IMR-90 (cell line): ENCODE data around the gene ANKMY2. TPM values are rescaled to one million over a fixed set of nuclear protein-coding genes. Genes with fewer than 3 reads are reported as not detected.

ENCODE experiments used
- ATAC-seq: fragments of 200-7000 bp; cut with Tn5 transposase; 2 replicates; pipeline ENCODE4 v1.9.1; 2020; ENCODE audit warnings: low read depth, mild to moderate bottlenecking, moderate library complexity
- BruUV-seq: library from RNA; stranded (reverse); fragments of 400-500 nt; replicated peaks from 2 replicates; lab custom pipeline; 2021; lab: Mats Ljungman, UMichigan
- CTCF ChIA-PET: fragments of 300-600 bp; formaldehyde crosslinking; extraction: SDS; loops from one replicate; lab custom pipeline; 2021; ENCODE audit warnings: antibody characterized with exemption; lab: Yijun Ruan, JAX
- POLR2A ChIA-PET: fragments of 300-600 bp; sonication (Branson Sonifier 250); formaldehyde crosslinking; loops from one replicate; lab custom pipeline; 2022; ENCODE audit warnings: antibody characterized with exemption; ENCODE audit not compliant: unreplicated experiment; lab: Charles Lee
- DNase-seq: peaks from one replicate; pipeline ENCODE4 v3.0.0; 2013
- H2AFZ ChIP-seq: replicated peaks from 2 replicates; pipeline ENCODE3; 2013; ENCODE audit warnings: low read length, mild to moderate bottlenecking; ENCODE audit not compliant: poor library complexity
- H2AK5ac ChIP-seq: 2 replicates; pipeline ENCODE4 v1.6.1; 2013; ENCODE audit warnings: low read depth, low read length, inconsistent platforms
- H2AK9ac ChIP-seq: replicated peaks from 2 replicates; pipeline ENCODE3; 2013; ENCODE audit warnings: mild to moderate bottlenecking, low read depth, low read length, moderate library complexity; ENCODE audit not compliant: poor library complexity
- H2BK120ac ChIP-seq: 2 replicates; pipeline ENCODE4 v1.6.1; 2013; ENCODE audit warnings: low read depth, low read length, inconsistent platforms
- H2BK15ac ChIP-seq: 3 replicates; pipeline ENCODE4 v1.6.1; 2013; ENCODE audit warnings: low read depth, low read length, inconsistent platforms
- H2BK20ac ChIP-seq: 2 replicates; pipeline ENCODE4 v1.6.1; 2013; ENCODE audit warnings: low read depth, mild to moderate bottlenecking, inconsistent platforms, low read length, moderate library complexity
- H2BK5ac ChIP-seq: 2 replicates; pipeline ENCODE4 v1.6.1; 2013; ENCODE audit warnings: mild to moderate bottlenecking, low read depth, low read length, inconsistent platforms; ENCODE audit not compliant: poor library complexity, severe bottlenecking
- H3K14ac ChIP-seq: replicated peaks from 2 replicates; pipeline ENCODE4 v1.6.1; 2013; ENCODE audit warnings: low read depth, low read length, inconsistent platforms
- H3K18ac ChIP-seq: 2 replicates; pipeline ENCODE4 v1.6.1; 2013; ENCODE audit warnings: low read depth, low read length, control low read depth
- H3K23ac ChIP-seq: 2 replicates; pipeline ENCODE4 v1.6.1; 2013; ENCODE audit warnings: low read depth, low read length, inconsistent platforms
- H3K27ac ChIP-seq: 2 replicates; pipeline ENCODE4 v1.5.1; 2013; ENCODE audit warnings: mild to moderate bottlenecking, control low read depth, low read length; ENCODE audit not compliant: insufficient read depth
- H3K27me3 ChIP-seq: 2 replicates; pipeline ENCODE4 v1.6.1; 2013; ENCODE audit warnings: low read length; ENCODE audit not compliant: control insufficient read depth, insufficient read depth
- H3K36me3 ChIP-seq: 2 replicates; pipeline ENCODE4 v1.6.1; 2013; ENCODE audit warnings: low read length, mixed read lengths; ENCODE audit not compliant: control insufficient read depth, insufficient read depth
- H3K4ac ChIP-seq: 2 replicates; pipeline ENCODE4 v1.6.1; 2013; ENCODE audit warnings: low read depth, low read length, inconsistent platforms
- H3K4me1 ChIP-seq: 2 replicates; pipeline ENCODE4 v1.6.1; 2013; ENCODE audit warnings: low read length, mixed read lengths; ENCODE audit not compliant: control insufficient read depth, insufficient read depth
- H3K4me2 ChIP-seq: 2 replicates; pipeline ENCODE4 v1.6.1; 2013; ENCODE audit warnings: low read depth, mild to moderate bottlenecking, control low read depth, low read length, moderate library complexity
- H3K4me3 ChIP-seq: 2 replicates; pipeline ENCODE4 v1.5.1; 2013; ENCODE audit warnings: low read depth, mild to moderate bottlenecking, control low read depth, low read length, moderate library complexity; ENCODE audit not compliant: insufficient read depth
- H3K56ac ChIP-seq: 2 replicates; pipeline ENCODE4 v1.6.1; 2013; ENCODE audit warnings: low read length, inconsistent platforms; ENCODE audit not compliant: insufficient read depth; ENCODE audit errors: extremely low read depth
- H3K79me1 ChIP-seq, 2 experiments: 2 replicates each; pipeline ENCODE4 v1.6.1; 2013; ENCODE audit warnings: low read length in 2 of 2, inconsistent platforms in 1 of 2, low read depth in 1 of 2
- H3K9ac ChIP-seq: 2 replicates; pipeline ENCODE4 v1.6.1; 2013; ENCODE audit warnings: low read depth, low read length, control low read depth
- H3K9me1 ChIP-seq: 2 replicates; pipeline ENCODE4 v1.6.1; 2013; ENCODE audit warnings: low read length, inconsistent platforms; ENCODE audit not compliant: insufficient read depth
- H3K9me3 ChIP-seq: 2 replicates; pipeline ENCODE4 v1.6.1; 2013; ENCODE audit warnings: low read length; ENCODE audit not compliant: control insufficient read depth, insufficient read depth
- H4K20me1 ChIP-seq: 2 replicates; pipeline ENCODE4 v1.6.1; 2013; ENCODE audit warnings: low read length, inconsistent platforms; ENCODE audit not compliant: insufficient read depth
- H4K5ac ChIP-seq: 2 replicates; pipeline ENCODE4 v1.6.1; 2013; ENCODE audit warnings: mild to moderate bottlenecking, low read depth, low read length, control low read depth
- H4K8ac ChIP-seq, 2 experiments: 2 replicates each; pipeline ENCODE4 v1.6.1; 2013; ENCODE audit warnings: low read depth in 2 of 2, low read length in 2 of 2, control low read depth in 1 of 2, inconsistent platforms in 1 of 2
- H4K91ac ChIP-seq: 2 replicates; pipeline ENCODE4 v1.6.1; 2013; ENCODE audit warnings: low read depth, low read length, inconsistent platforms; ENCODE audit not compliant: insufficient read depth
- BHLHE40 ChIP-seq: fragments of 150-350 bp; IDR thresholded peaks from 2 replicates; pipeline ENCODE4 v1.6.1; 2016; ENCODE audit warnings: mild to moderate bottlenecking, low read depth, low read length
- CEBPB ChIP-seq: IDR thresholded peaks from 2 replicates; pipeline ENCODE4 v1.6.1; 2012; ENCODE audit warnings: low read depth, low read length, improper control_type of control experiment
- FOS ChIP-seq: fragments of 150-350 bp; IDR thresholded peaks from 2 replicates; pipeline ENCODE4 v1.6.1; 2016; ENCODE audit warnings: low read depth, low read length
- MAZ ChIP-seq: IDR thresholded peaks from 2 replicates; pipeline ENCODE4 v1.6.1; 2012; ENCODE audit warnings: low read depth, mild to moderate bottlenecking, low read length, improper control_type of control experiment, moderate library complexity, borderline replicate concordance
- MXI1 ChIP-seq: IDR thresholded peaks from 2 replicates; pipeline ENCODE4 v1.6.1; 2012; ENCODE audit warnings: low read depth, mild to moderate bottlenecking, low read length, moderate library complexity, borderline replicate concordance
- NFE2L2 ChIP-seq: fragments of 150-350 bp; IDR thresholded peaks from 2 replicates; pipeline ENCODE4 v1.6.1; 2016; ENCODE audit warnings: low read depth, mild to moderate bottlenecking, low read length
- RCOR1 ChIP-seq: IDR thresholded peaks from 2 replicates; pipeline ENCODE4 v1.6.1; 2012; ENCODE audit warnings: mild to moderate bottlenecking, low read length, improper control_type of control experiment; ENCODE audit not compliant: insufficient replicate concordance
- RFX5 ChIP-seq: IDR thresholded peaks from 2 replicates; pipeline ENCODE4 v1.8.0; 2012; ENCODE audit warnings: low read depth, mild to moderate bottlenecking, low read length, moderate library complexity
- SMC3 ChIP-seq: fragments of 150-350 bp; IDR thresholded peaks from 2 replicates; pipeline ENCODE4 v1.6.1; 2016; ENCODE audit warnings: low read depth, mild to moderate bottlenecking, antibody characterized with exemption, low read length, moderate library complexity
- WGBS, 2 experiments: methylation state at CpG; one replicate each; pipeline versions ENCODE4 v1.1.5 to v1.1.7; 2013; ENCODE audit warnings: missing lambda C conversion rate in 2 of 2; ENCODE audit not compliant: insufficient read length in 1 of 2; ENCODE audit errors: extremely low coverage in 2 of 2; 5-methylcytosine and 5-hydroxymethylcytosine counted together
- dilution Hi-C: fragments of 300-500 bp; cut with HindIII; formaldehyde crosslinking; loops from one replicate; pipeline ENCODE4 v1.14.3; 2018; ENCODE audit warnings: low sequenced_read_pairs; ENCODE audit not compliant: unreplicated experiment
- in situ Hi-C: fragments of 300-500 bp; cut with MboI; formaldehyde crosslinking; loops from 3 replicates; pipeline ENCODE4 v1.14.3; 2019; ENCODE audit warnings: low sequenced_read_pairs, inconsistent platforms, mixed read lengths
- intact Hi-C: fragments of 100-400 bp; cut with micrococcal nuclease; formaldehyde crosslinking; loops from 2 replicates; pipeline ENCODE4 v1.10.0; 2022
- polyA plus RNA-seq, 3 experiments: library from polyadenylated mRNA; depleted of rRNA; stranded (reverse); fragments of >200 nt; gene quantifications; 2 replicates each; pipeline ENCODE4 v1.2.3, GENCODE V29; 2012; ENCODE audit warnings: low replicate concordance in 1 of 3
- total RNA-seq: library from RNA; depleted of rRNA; stranded (reverse); fragments of >200 nt; gene quantifications from 2 replicates; pipeline ENCODE4 v1.2.3, GENCODE V29; 2012
- TF ChIP-seq, protein P1 (sequence below): conservative IDR thresholded peaks from 2 replicates; pipeline ENCODE4 v1.5.1; 2012; ENCODE audit warnings: mild to moderate bottlenecking, low read depth, low read length, improper control_type of control experiment

Gene ANKMY2
- total and polyA plus RNA-seq, 2 of the 4 experiments (the other 2 are of a cell fraction): 19.5 to 41.9 TPM

DNA sequence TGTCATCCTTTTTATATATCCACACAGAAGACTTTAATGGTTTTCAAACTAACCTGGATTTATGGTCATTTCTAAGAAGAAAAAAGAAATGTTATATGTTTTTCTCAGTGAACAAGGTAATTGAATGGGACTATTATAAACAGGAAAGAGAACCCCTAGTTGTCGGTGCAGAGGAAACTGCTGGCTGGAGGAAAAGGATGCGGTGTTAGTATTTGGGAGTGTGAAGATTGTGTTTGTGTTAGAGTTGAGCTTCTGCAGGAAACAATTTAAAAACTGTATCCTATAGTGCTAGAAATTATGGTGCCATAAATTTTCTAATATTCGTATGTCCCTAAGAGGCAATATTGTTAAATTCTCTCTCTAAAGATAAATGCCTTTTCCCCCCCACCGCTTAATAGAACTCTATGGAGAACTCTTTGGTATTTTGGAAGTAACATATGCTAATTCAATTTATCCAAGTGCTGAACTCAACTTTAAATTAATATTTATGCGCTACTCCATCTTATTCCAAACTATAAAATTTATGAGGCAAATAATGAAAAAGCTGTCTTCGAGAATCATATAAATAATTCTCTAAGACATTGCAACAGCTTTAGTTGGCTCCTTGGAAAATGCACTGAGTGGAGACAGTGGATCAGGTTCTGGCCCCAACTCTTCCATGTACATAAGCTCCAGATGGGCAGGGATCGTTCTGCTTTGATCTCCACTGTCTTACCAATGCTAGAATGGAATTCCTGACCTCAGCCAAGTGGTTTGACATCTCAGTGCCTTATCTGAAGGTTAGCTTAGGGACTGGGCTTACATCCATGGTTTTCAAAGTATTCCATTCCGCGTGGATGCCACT lies 6.1 kb upstream of the ANKMY2 start:
- H3K4me3 ChIP-seq: no peak overlapping the region
- WGBS, 2 experiments: 77 to 100% methylated on average over 1 to 5 of the region's 9 CpGs
- H2BK15ac ChIP-seq: no peak overlapping the region
- H3K36me3 ChIP-seq: no peaks in the 10 kb centered on the region
- H3K23ac ChIP-seq: no peak overlapping the region
- ATAC-seq (no peak), DNase-seq (no peak)
- peaks cover 28 to 64% of the 10 kb centered on the region in 2 experiments for H3K79me1 ChIP-seq
- H2AK9ac ChIP-seq: no peak overlapping the region
- no peak overlapping the region for H2BK120ac ChIP-seq
- no peak overlapping the region for H3K27ac ChIP-seq
- H4K8ac ChIP-seq: 0 out of 4 replicates have a peak overlapping the region, but pooled peaks of 1 of the 2 experiments have one; percentile 9
- no peak overlapping the region for H3K4ac ChIP-seq
- H3K4me2 ChIP-seq: no peak overlapping the region
- H2BK5ac ChIP-seq: no peak overlapping the region
- no TSS peak for BruUV-seq
- H3K9ac ChIP-seq: no peak overlapping the region
- intact Hi-C loops: no loop called here
- no peak overlapping the region for H2AFZ ChIP-seq
- H3K14ac ChIP-seq: no peak overlapping the region
- no peak overlapping the region for H3K18ac ChIP-seq
- H3K9me3 ChIP-seq: no peaks in the 10 kb centered on the region
- TF ChIP-seq, protein P1, sequence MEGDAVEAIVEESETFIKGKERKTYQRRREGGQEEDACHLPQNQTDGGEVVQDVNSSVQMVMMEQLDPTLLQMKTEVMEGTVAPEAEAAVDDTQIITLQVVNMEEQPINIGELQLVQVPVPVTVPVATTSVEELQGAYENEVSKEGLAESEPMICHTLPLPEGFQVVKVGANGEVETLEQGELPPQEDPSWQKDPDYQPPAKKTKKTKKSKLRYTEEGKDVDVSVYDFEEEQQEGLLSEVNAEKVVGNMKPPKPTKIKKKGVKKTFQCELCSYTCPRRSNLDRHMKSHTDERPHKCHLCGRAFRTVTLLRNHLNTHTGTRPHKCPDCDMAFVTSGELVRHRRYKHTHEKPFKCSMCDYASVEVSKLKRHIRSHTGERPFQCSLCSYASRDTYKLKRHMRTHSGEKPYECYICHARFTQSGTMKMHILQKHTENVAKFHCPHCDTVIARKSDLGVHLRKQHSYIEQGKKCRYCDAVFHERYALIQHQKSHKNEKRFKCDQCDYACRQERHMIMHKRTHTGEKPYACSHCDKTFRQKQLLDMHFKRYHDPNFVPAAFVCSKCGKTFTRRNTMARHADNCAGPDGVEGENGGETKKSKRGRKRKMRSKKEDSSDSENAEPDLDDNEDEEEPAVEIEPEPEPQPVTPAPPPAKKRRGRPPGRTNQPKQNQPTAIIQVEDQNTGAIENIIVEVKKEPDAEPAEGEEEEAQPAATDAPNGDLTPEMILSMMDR: no peak
- TF ChIP-seq RCOR1 (no peak), CEBPB (no peak), FOS (no peak), MAZ (no peak), NFE2L2 (no peak), RFX5 (no peak), SMC3 (no peak), BHLHE40 (no peak), MXI1 (no peak)
- no peak overlapping the region for H3K56ac ChIP-seq
- in situ Hi-C loops: no loop called here
- dilution Hi-C loops: no loop called here
- H4K91ac ChIP-seq: no peak overlapping the region
- POLR2A ChIA-PET: no interaction called here
- peaks cover 4% of the 10 kb centered on the region for H3K4me1 ChIP-seq
- H3K27me3 ChIP-seq: no peaks in the 10 kb centered on the region
- no peak overlapping the region for H4K5ac ChIP-seq
- peaks cover 16% of the 10 kb centered on the region; the same call in 1 of the 2 replicates for H4K20me1 ChIP-seq
- H2BK20ac ChIP-seq: no peak overlapping the region
- H3K9me1 ChIP-seq: peaks cover 10% of the 10 kb centered on the region
- peak overlapping the region; percentile 20; the same call in 1 of the 2 replicates for H2AK5ac ChIP-seq
- CTCF ChIA-PET: no interaction called here
